ENCODE data around the gene PTPMT1.
"Not testable (repeated sequence)": the region's sequence is repeated elsewhere in the genome, so short reads cannot be mapped to it uniquely, and the experiment has no call there.

The PTPMT1 gene

GRCh38 chr11:47550288-47551047 lies 14.9 kb upstream of the PTPMT1 start:
- DNase-seq: no peak

GRCh38 chr11:47551086-47551485 lies 14.3 kb upstream of the PTPMT1 start:
- no peak for DNase-seq

DNA sequence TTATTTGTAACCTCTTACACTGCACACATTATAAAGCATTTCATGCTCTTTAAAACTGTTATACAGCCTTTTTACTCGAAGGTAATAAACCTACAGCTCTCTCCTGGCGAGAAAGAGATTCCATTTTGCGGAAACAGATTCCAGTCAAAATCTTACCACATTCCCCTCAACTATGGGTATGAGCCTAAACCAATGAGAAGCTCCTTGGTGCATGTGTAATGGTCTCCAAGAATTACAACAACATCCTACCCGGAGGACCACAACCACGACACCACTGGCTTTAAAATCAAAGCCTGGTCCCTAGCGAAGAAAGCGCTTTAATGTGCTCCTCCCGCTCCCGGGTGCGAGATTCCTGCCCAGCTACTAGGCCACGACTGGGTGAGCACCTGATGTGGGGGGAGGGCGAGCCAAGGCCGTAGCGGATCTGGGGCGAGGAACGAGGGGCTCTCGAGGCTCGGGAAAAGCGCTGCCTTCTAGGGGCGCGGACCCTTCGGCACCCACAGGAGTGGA lies 13.3 kb upstream of the PTPMT1 start:
- DNase-seq: no peak

DNA sequence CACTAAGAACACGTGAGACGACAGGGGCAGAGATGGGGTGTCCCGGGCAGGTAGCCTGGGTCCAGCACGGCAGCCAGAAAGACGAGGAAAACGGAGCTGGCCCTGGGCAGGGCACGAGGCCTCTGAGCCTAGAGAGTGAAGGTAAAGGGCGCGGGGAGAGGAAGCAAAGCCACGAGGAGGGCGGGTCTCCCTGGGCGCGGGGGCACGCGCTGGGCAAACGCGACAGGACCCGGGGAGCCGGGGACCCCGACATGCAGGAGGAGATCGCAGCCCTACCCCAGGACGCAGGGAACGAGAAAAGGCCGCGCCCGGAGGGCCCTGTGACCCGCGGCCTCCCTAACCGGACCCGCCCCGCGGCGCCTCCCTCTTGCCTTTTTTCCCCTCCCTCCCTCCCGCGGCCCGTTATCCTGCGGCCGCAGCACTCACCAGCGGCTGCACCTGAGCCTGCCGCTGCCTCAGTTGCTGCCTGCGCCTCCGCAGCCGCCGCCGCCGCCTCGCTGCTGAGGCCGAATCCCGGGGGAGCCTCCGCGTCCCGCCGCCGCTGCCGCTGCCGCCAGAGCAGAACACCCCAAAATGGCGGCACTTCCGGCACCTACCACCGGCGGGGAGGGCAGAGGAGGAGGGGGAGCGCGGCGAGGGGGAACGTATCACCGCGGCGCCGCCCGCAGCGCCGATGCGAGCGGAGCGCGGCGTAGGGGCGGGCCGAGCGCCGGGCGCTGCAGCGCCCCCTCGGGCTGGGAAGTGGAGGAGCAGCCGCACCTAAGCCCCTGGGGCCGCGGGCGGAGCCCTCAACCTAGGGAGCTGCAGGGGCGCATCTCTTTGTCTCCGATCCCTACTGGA lies 12.6 kb upstream of the PTPMT1 start, which contains the start of gene CELF1:
CELF1 (minus strand) TSS at position 567 of the 840 bp plus-strand sequence. CDS start 53,609 bp downstream, outside the sequence.
- DNase-seq: peak; percentile 93

GRCh38 chr11:47553406-47553743 lies 12.0 kb upstream of the PTPMT1 start:
- DNase-seq: peak; percentile 67

DNA sequence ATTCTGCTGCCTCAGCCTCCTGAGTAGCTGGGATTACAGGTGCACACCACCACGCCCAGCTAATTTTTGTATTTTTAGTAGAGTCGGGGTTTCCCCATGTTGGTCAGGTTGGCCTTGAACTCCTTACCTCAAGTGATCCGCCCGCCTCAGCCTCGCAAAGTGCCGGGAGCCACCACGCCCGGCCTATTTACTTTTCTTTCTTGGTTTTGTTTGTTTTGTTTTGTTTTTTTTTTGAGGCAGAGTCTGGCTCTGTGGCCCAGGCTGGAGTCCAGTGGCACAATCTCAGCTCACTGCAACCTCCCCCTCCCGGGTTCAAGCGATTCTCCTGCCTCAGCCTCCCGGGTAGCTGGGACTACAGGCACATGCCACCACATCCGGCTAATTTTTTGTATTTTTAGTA lies 8.4 kb upstream of the PTPMT1 start:
- DNase-seq: not testable (repeated sequence)

DNA sequence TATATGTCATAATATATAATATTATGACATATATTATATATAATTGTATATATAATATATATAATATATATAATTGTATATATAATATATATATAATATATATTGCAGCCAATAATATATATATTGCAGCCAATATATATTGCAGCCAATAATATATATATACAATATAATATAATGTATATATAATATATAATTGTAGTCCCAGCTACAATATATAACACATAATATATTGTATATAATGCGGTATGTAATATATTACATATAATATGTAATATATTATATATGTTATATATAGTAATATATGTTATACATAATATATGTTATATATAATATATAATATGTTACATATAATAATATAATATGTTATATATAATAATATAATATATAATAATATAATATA lies 6.7 kb upstream of the PTPMT1 start:
- DNase-seq: no peak

DNA sequence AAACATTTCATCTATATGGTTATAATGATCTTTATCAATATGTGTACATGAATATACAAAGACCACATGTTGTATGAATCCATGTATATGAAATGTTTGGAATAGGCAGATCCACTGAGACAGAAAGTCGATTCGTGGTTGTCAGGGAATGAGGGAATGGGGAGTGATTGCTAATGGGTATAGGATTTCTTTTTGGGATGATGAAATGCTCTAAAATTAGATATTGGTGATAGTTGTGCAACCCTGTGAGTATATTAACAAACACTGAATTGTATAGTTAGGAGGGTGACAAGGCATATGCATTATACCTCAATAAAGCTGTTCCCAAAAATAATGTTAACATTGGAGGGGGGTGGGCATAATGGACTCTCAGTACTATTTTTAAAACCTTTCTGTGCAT lies 5.0 kb upstream of the PTPMT1 start:
- DNase-seq: no peak

DNA sequence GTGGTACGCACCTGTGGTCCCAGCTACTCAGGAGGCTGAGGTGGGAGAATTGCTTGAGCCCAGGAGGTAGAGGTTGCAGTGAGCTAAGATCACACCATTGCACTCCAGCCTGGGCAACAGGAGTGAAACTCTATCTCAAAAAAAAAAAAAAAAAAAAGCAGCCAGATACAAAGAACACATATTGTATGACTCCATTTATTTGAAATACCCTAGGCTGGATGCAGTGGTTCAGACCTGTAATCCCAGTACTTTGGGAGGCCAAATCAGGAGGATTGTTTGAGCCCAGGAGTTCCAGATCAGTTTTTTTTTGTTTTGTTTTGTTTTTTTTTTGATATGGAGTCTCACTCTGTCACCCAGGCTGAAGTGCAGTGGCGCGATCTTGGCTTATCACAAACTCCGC lies 3.0 kb upstream of the PTPMT1 start:
- not testable (repeated sequence) for DNase-seq

- DNase-seq: not testable (repeated sequence)
Observed at GRCh38 chr11:47564366-47564765, 1.0 kb upstream of the PTPMT1 start.

GRCh38 chr11:47564933-47565339 lies 463 bp upstream of the PTPMT1 start:
- DNase-seq: no peak

GRCh38 chr11:47566149-47566698 lies 825 bp downstream of the PTPMT1 start:
- DNase-seq: no peak

DNA sequence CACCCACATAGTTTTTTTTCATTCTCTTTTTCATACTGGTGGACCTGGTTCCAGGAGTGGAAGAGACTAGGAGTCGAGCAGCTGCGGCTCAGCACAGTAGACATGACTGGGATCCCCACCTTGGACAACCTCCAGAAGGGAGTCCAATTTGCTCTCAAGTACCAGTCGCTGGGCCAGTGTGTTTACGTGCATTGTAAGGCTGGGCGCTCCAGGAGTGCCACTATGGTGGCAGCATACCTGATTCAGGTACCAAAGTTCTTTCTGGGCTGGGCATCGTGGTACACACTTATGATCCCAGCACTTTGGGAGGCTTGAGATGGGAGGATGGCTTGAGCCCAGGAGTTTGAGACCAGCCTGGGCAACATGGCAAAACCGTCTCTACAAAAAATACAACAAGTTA lies 4.2 kb downstream of the PTPMT1 start:
- DNase-seq: no peak

DNA sequence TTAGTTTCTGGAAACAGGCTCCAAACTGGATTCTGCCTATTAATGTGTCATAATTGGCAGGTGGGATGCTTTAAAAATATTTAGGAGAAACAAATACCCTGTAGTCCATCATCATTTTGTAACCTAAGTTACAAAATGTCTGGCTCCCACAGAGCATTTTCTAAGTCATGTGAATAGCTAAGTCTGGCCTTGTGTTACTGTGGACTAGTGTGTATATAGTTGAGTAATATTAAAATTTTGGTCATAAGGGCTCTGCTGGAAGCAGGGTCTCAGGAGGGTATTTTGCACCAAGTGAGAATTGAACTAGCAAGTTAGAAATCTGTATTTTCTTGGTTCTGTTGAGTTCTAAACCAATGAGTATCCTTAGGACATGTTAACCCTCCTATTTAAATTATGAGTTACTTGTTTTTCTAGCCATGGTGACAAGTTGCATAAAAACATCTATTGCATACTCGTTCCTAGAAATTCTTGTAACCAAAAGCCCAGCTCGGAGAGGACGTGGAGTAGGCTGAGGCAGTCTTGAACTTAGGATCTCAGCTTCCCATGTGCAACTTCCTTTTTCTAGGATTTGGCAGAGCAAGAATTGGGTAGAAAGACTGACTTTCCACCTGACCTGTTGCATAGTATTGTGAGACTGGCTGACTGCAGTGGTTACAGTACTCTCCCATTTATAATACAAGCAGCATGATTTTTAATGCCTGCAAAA lies 5.4 kb downstream of the PTPMT1 start:
- DNase-seq: no peak

DNA sequence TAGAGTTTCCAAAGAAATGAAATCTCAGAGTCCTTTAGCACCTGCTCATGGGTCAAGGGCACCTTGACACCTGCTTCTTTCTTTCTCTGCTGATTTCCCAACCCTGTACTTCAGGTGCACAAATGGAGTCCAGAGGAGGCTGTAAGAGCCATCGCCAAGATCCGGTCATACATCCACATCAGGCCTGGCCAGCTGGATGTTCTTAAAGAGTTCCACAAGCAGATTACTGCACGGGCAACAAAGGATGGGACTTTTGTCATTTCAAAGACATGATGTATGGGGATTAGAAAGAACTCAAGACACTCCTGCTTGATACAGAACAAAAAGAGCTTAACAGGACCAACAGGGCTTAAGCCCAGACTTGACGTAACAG lies 5.9 kb downstream of the PTPMT1 start:
- no peak for DNase-seq

DNA sequence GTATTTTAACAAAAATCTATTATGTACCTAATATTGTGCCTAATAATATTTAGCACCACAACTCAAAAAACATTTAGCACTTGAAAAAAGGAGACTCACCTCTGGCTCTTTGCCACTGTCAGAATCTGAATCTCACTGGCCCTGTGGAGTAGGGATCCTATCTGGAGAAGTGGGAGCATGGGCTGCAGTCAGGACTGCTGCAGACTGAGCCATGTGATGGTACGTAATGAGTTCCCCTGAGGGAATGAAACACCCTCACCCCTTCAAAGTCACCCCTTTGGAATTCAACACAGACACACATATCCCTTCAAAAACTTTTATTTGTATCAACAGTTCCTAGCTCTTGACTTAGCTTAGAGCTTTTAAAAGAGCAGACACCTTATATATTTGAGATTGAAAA lies 6.5 kb downstream of the PTPMT1 start:
- no peak for DNase-seq

GRCh38 chr11:47572715-47573255 lies 7.4 kb downstream of the PTPMT1 start:
- no peak for DNase-seq

- no peak for DNase-seq
Observed at GRCh38 chr11:47573321-47573720, 7.9 kb downstream of the PTPMT1 start.

DNA sequence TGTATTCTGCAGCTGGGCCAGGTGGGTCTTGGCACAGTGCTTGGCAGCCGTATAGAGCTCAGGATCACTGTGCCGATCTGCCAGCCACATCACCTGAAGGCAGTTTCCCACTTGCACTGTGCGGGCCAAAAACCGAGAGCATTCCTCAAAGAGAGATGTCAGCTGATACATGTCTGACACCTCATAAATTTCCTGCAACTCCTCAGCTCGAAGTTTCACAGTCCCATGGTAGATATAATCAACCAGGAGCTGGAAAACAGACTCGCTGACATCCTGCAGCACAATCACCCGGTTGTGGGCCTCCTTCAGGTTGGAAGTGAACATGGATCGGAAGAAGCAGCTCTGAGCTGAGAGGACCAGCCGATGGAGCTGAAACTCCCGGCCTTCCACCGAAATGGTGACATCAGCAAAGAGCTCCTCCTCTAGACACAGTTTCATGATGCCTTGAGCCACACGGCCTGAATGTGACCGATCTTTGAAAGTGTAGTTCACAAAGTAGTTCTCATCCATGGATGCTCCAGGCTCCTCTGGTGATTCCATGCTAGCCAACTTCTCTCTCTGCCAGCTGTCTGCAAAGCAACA lies 12.2 kb downstream of the PTPMT1 start:
- no peak for DNase-seq

DNA sequence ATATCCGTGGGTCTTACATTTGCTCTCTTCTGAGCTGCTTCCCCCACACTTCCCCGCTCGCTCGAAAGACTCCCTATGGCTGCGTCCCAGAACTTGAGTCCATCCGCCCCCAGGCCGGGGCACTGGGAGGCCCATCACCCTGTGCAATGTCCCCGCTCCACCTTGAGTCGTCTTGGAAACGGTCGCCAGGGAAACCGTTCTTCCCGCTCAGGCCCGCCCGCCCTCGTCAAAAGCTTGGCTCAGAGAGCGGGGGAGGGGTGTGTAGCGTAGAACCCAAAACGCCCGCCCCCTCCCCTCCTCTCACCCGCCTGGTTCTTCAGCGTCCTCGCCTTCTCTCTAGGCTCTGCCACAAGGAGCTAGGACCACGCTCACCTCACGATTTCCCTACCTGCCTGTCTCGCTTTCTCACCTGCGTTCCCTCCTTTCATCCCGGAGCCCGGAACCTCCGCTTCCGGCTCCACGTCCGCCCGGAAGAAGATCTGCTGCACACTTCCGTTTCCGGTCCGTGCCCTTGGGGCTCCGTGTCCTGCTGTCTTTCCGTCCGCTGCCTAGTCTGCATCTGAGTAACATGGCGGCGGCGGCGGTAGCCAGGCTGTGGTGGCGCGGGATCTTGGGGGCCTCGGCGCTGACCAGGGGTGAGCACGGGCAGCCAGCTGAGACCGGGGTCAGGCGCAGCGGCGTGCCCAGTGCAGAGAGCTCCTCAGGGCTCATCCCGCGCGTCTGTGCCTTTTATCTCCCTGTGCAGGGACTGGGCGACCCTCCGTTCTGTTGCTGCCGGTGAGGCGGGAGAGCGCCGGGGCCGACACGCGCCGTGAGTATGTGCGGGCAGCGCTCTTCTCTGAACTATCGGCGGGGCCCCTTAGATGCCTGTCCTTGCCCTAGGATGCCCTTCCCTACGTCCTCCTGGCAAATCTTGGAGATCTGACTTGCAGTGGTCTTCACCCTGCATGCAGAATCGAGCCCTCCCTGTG lies 13.4 kb downstream of the PTPMT1 start, which contains the start of the genes KBTBD4 and NDUFS3:
KBTBD4 (minus strand) TSS at position 447 of the 971 bp plus-strand sequence; CDS start at position 428, 19 bp downstream.
NDUFS3 (plus strand) TSS at position 551 of the 971 bp plus-strand sequence; CDS start at position 569, 18 bp downstream.
- peak; percentile 89 for DNase-seq

DNA sequence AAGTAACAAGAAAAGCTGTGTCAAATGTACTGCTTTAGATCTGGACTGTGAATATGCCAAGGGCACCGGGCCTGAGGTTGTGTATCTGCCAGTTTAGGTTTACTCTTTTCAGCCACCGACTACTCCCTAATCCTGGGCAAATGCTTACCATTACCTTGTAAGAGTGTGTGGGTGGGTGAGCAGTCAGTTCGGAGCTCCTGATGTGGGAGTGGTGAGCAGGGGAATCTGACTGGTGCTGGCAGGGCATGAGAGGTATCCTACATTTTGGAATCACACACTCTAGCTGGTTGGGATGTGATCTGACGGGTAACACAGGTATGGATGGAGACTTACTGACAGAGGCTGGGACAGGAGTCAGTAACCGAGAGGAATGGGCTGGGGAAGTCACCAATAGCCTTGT lies 18.4 kb downstream of the PTPMT1 start:
- DNase-seq: no peak

All from NCI-H774 (cell line).